ENCODE measurements around the gene FOXB2. TPM values are rescaled to one million over a fixed set of nuclear protein-coding genes. Genes with fewer than 3 reads are reported as not detected.

FOXB2 gene
- total RNA-seq, 1 donor from 2014 or later, result not detected

- no peak for TF ChIP-seq CTCF (IDR thresholded peaks at IDR 0.05; ENCODE audit: partially characterized antibody, unreplicated experiment)
- DNase-seq, result peak; percentile 62
- Mint-ChIP-seq H3K9me3 (ENCODE audit: unreplicated experiment) (peaks cover 18% of the 10 kb centered on the region), H3K4me1 (ENCODE audit: low read depth, unreplicated experiment) (peaks cover 25% of the 10 kb centered on the region), H3K27me3 (ENCODE audit: unreplicated experiment) (peaks cover 52% of the 10 kb centered on the region), H3K36me3 (ENCODE audit: unreplicated experiment) (no peaks in the 10 kb centered on the region), H3K27ac (ENCODE audit: unreplicated experiment) (no peak overlapping the region), H3K4me3 (ENCODE audit: unreplicated experiment) (peak overlapping the region; percentile 91)
Measured at GRCh38 chr9:77018058-77018968, 1.1 kb upstream of the FOXB2 start.

- Mint-ChIP-seq H3K9me3 (ENCODE audit: unreplicated experiment) (peaks cover 18% of the 10 kb centered on the region), H3K36me3 (ENCODE audit: unreplicated experiment) (no peaks in the 10 kb centered on the region), H3K27me3 (ENCODE audit: unreplicated experiment) (peaks cover 47% of the 10 kb centered on the region), H3K4me1 (ENCODE audit: low read depth, unreplicated experiment) (peaks cover 19% of the 10 kb centered on the region), H3K4me3 (ENCODE audit: unreplicated experiment) (peak overlapping the region; percentile 74), H3K27ac (ENCODE audit: unreplicated experiment) (no peak overlapping the region)
- DNase-seq, result no peak
- no peak for TF ChIP-seq CTCF (IDR thresholded peaks at IDR 0.05; ENCODE audit: partially characterized antibody, unreplicated experiment)
Measured at GRCh38 chr9:77018969-77019235, 553 bp upstream of the FOXB2 start.

GRCh38 chr9:77019926-77020412 lies 514 bp downstream of the FOXB2 start:
- Mint-ChIP-seq H3K36me3 (ENCODE audit: unreplicated experiment) (no peaks in the 10 kb centered on the region), H3K4me3 (ENCODE audit: unreplicated experiment) (peak overlapping the region; percentile 52), H3K4me1 (ENCODE audit: low read depth, unreplicated experiment) (peaks cover 17% of the 10 kb centered on the region), H3K27me3 (ENCODE audit: unreplicated experiment) (peaks cover 38% of the 10 kb centered on the region), H3K9me3 (ENCODE audit: unreplicated experiment) (peaks cover 15% of the 10 kb centered on the region), H3K27ac (ENCODE audit: unreplicated experiment) (no peak overlapping the region)
- DNase-seq, result peak; percentile 34
- no peak for TF ChIP-seq CTCF (IDR thresholded peaks at IDR 0.05; ENCODE audit: partially characterized antibody, unreplicated experiment)

- no peak for DNase-seq
- Mint-ChIP-seq H3K27ac (ENCODE audit: unreplicated experiment) (no peak overlapping the region), H3K4me1 (ENCODE audit: low read depth, unreplicated experiment) (peaks cover 11% of the 10 kb centered on the region), H3K4me3 (ENCODE audit: unreplicated experiment) (no peak overlapping the region), H3K36me3 (ENCODE audit: unreplicated experiment) (no peaks in the 10 kb centered on the region), H3K9me3 (ENCODE audit: unreplicated experiment) (peaks cover 12% of the 10 kb centered on the region), H3K27me3 (ENCODE audit: unreplicated experiment) (peaks cover 39% of the 10 kb centered on the region)
- no peak for TF ChIP-seq CTCF (IDR thresholded peaks at IDR 0.05; ENCODE audit: partially characterized antibody, unreplicated experiment)
Measured at GRCh38 chr9:77020413-77021290, 1.2 kb downstream of the FOXB2 start.

Data from glutamatergic neuron (in vitro differentiated cells).